ENCODE measurements around the gene AGAP2. TPM values are rescaled to one million over a fixed set of nuclear protein-coding genes. Genes with fewer than 3 reads are reported as not detected.
A peak's percentile ranks its signal among the peaks of the same experiment; 100 is the strongest.

The AGAP2 gene
- total RNA-seq, 1 donor from 2014 or later: 0.14 TPM

DNA sequence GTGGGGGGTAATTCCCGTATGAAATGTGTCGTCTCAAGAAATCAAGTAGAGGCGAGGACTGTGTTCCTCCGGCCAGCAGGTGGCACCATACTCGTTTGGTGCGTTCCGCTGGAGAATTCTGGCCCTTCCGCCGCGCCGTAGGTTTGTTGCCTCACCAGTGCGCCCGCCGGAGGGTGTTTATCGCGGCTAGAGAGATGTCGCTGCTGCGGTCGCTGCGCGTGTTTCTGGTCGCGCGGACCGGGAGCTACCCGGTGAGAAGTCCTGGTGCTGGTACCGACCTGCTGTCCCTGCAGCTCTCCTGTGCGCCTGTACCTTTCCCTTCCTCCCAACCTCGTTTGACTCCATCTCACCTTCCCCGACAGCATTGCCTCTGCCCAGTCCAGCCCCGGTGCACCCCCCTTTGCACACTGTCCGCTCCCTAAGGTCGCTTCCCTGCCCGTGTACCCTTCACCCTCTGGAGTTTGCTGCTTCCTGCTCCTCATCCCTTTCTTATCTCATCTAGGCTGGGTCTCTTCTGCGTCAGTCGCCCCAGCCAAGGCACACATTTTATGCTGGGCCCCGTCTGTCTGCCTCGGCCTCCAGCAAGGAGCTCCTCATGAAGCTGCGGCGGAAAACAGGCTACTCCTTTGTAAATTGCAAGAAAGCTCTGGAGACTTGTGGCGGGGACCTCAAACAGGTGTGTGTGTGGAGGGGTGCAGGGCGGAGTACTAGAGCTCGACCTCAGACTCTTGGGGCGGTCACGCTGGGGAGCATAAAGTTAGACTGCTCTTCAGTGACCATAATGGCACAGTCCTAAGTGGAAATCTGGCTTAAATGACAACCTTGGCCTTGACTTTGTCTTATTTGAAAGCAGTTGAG, 44.3 kb upstream of the AGAP2 start, which contains the start of gene TSFM:
TSS of gene TSFM (plus strand) at position 180 of the 858 bp plus-strand sequence. CDS start at position 195, 15 bp downstream.
- peak; percentile 86 for DNase-seq (ENCODE audit: low read depth)
- peak within 1 kb of the TSS; percentile 96 for H3K4me3 ChIP-seq (ENCODE audit: insufficient read depth, low read depth, low read length)
- TF ChIP-seq CTCF (IDR thresholded peaks at IDR 0.05; ENCODE audit: insufficient read depth, low read depth, low read length) (peak; percentile 95), EZH2 (IDR thresholded peaks at IDR 0.05; ENCODE audit: insufficient read depth, low read length) (no peak)
- peaks cover 26% of the 10 kb centered on the region for H3K36me3 ChIP-seq (ENCODE audit: insufficient read depth, low read length)
- FAIRE-seq: no peak
- no peaks in the 10 kb centered on the region for H3K9me3 ChIP-seq (ENCODE audit: insufficient read depth, low read depth, low read length)
- H2AFZ ChIP-seq (ENCODE audit: low read depth, low read length): peak within 1 kb of the TSS; percentile 94
- H3K79me2 ChIP-seq (ENCODE audit: insufficient read depth, low read length): peaks cover 18% of the 10 kb centered on the region
- no peaks in the 10 kb centered on the region for H3K27me3 ChIP-seq (ENCODE audit: insufficient read depth, low read length)
- H3K27ac ChIP-seq (ENCODE audit: low read depth, low read length): peak within 1 kb of the TSS; percentile 75
- Mint-ChIP-seq H3K4me1 (ENCODE audit: low read depth, unreplicated experiment) (peaks cover 5% of the 10 kb centered on the region), H3K36me3 (ENCODE audit: low read depth, unreplicated experiment) (peaks cover 8% of the 10 kb centered on the region), H3K27ac (ENCODE audit: unreplicated experiment) (peak within 1 kb of the TSS; percentile 94), H3K27me3 (ENCODE audit: low read depth, unreplicated experiment) (no peaks in the 10 kb centered on the region), H3K9me3 (ENCODE audit: unreplicated experiment) (no peaks in the 10 kb centered on the region), H3K4me3 (ENCODE audit: unreplicated experiment) (peak within 1 kb of the TSS; percentile 100)
- peaks cover 4% of the 10 kb centered on the region for H3K4me1 ChIP-seq (ENCODE audit: insufficient read depth, low read length)
- peak within 1 kb of the TSS; percentile 97 for H3K9ac ChIP-seq (ENCODE audit: low read length)
- peak within 1 kb of the TSS; percentile 93 for H3K4me2 ChIP-seq (ENCODE audit: low read length)
- H4K20me1 ChIP-seq (ENCODE audit: insufficient read depth, low read length): peaks cover 5% of the 10 kb centered on the region

DNA sequence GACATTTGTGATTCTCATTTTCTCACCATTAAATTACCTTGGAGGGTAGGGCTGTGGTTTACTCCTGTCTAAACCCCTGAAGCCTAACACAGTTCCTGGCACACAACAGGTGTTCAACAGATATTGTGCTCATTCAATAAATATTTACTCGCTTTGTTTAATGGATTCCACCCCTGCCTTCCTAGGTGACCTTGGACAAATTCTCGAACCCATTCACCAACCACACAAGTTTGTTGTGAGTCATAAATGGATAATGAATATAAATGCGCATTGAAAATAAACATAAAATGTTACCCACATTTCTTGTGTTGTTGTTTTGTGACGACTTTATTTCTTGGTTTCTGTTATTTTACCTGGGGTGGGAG, 43.7 kb upstream of the AGAP2 start:
- H3K27ac ChIP-seq (ENCODE audit: low read depth, low read length): no peak overlapping the region
- H3K9ac ChIP-seq (ENCODE audit: low read length): no peak overlapping the region
- H3K4me3 ChIP-seq (ENCODE audit: insufficient read depth, low read depth, low read length): no peak overlapping the region
- DNase-seq (ENCODE audit: low read depth) (no peak), FAIRE-seq (no peak)
- TF ChIP-seq CTCF (IDR thresholded peaks at IDR 0.05; ENCODE audit: insufficient read depth, low read depth, low read length) (no peak), EZH2 (IDR thresholded peaks at IDR 0.05; ENCODE audit: insufficient read depth, low read length) (no peak)
- H4K20me1 ChIP-seq (ENCODE audit: insufficient read depth, low read length): peaks cover 5% of the 10 kb centered on the region
- peak overlapping the region; percentile 93 for H3K4me2 ChIP-seq (ENCODE audit: low read length)
- no peaks in the 10 kb centered on the region for H3K9me3 Mint-ChIP-seq (ENCODE audit: unreplicated experiment)
- H3K27me3 ChIP-seq (ENCODE audit: insufficient read depth, low read length): no peaks in the 10 kb centered on the region
- H3K9me3 ChIP-seq (ENCODE audit: insufficient read depth, low read depth, low read length): no peaks in the 10 kb centered on the region
- H3K79me2 ChIP-seq (ENCODE audit: insufficient read depth, low read length): peaks cover 18% of the 10 kb centered on the region
- H3K27me3 Mint-ChIP-seq (ENCODE audit: low read depth, unreplicated experiment): no peaks in the 10 kb centered on the region
- peaks cover 23% of the 10 kb centered on the region for H3K36me3 ChIP-seq (ENCODE audit: insufficient read depth, low read length)
- peaks cover 5% of the 10 kb centered on the region for H3K4me1 Mint-ChIP-seq (ENCODE audit: low read depth, unreplicated experiment)
- peaks cover 8% of the 10 kb centered on the region for H3K36me3 Mint-ChIP-seq (ENCODE audit: low read depth, unreplicated experiment)
- peak overlapping the region; percentile 100 for H3K4me3 Mint-ChIP-seq (ENCODE audit: unreplicated experiment)
- H2AFZ ChIP-seq (ENCODE audit: low read depth, low read length): no peak overlapping the region
- H3K27ac Mint-ChIP-seq (ENCODE audit: unreplicated experiment): peak overlapping the region; percentile 94
- H3K4me1 ChIP-seq (ENCODE audit: insufficient read depth, low read length): peaks cover 4% of the 10 kb centered on the region

GRCh38 chr12:57781801-57782200, 43.3 kb upstream of the AGAP2 start:
- H3K4me3 ChIP-seq (ENCODE audit: insufficient read depth, low read depth, low read length): no peak overlapping the region
- peaks cover 18% of the 10 kb centered on the region for H3K79me2 ChIP-seq (ENCODE audit: insufficient read depth, low read length)
- H3K27ac ChIP-seq (ENCODE audit: low read depth, low read length): no peak overlapping the region
- Mint-ChIP-seq H3K4me1 (ENCODE audit: low read depth, unreplicated experiment) (peaks cover 5% of the 10 kb centered on the region), H3K9me3 (ENCODE audit: unreplicated experiment) (no peaks in the 10 kb centered on the region), H3K27ac (ENCODE audit: unreplicated experiment) (no peak overlapping the region), H3K27me3 (ENCODE audit: low read depth, unreplicated experiment) (no peaks in the 10 kb centered on the region), H3K4me3 (ENCODE audit: unreplicated experiment) (peak overlapping the region; percentile 100), H3K36me3 (ENCODE audit: low read depth, unreplicated experiment) (peaks cover 8% of the 10 kb centered on the region)
- FAIRE-seq: no peak
- H4K20me1 ChIP-seq (ENCODE audit: insufficient read depth, low read length): peaks cover 5% of the 10 kb centered on the region
- H3K4me2 ChIP-seq (ENCODE audit: low read length): no peak overlapping the region
- peaks cover 4% of the 10 kb centered on the region for H3K4me1 ChIP-seq (ENCODE audit: insufficient read depth, low read length)
- no peak overlapping the region for H3K9ac ChIP-seq (ENCODE audit: low read length)
- no peak for DNase-seq (ENCODE audit: low read depth)
- no peak for TF ChIP-seq EZH2 (IDR thresholded peaks at IDR 0.05; ENCODE audit: insufficient read depth, low read length)
- TF ChIP-seq CTCF (IDR thresholded peaks at IDR 0.05; ENCODE audit: insufficient read depth, low read depth, low read length): no peak
- no peaks in the 10 kb centered on the region for H3K9me3 ChIP-seq (ENCODE audit: insufficient read depth, low read depth, low read length)
- peaks cover 19% of the 10 kb centered on the region for H3K36me3 ChIP-seq (ENCODE audit: insufficient read depth, low read length)
- H2AFZ ChIP-seq (ENCODE audit: low read depth, low read length): no peak overlapping the region
- H3K27me3 ChIP-seq (ENCODE audit: insufficient read depth, low read length): no peaks in the 10 kb centered on the region
